ENCODE results near the gene MYO1E.
"Not testable (repeated sequence)": the region's sequence is repeated elsewhere in the genome, so short reads cannot be mapped to it uniquely, and the experiment has no call there.

The MYO1E gene

DNA sequence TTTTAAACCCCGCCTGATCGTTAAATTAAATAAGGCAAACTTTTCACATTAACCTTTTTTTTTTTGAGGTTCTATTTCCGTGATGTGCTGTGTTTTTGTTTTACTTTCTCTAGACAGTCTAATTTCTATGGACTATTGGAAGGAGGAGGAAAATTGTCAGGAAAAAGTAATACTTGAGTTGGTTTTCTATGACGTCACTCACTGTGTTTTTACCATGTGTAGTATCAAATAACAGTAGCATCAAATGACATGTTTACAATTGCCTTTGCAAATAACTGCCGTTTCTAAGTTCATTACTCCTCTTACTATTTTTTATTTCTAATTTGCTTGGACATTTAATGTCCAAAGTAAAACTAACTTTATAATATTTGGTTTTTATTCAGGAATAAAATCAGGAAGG lies 32.3 kb downstream of the MYO1E start:
- no peak for DNase-seq (ENCODE audit: low read depth)
- TF ChIP-seq, protein P1, sequence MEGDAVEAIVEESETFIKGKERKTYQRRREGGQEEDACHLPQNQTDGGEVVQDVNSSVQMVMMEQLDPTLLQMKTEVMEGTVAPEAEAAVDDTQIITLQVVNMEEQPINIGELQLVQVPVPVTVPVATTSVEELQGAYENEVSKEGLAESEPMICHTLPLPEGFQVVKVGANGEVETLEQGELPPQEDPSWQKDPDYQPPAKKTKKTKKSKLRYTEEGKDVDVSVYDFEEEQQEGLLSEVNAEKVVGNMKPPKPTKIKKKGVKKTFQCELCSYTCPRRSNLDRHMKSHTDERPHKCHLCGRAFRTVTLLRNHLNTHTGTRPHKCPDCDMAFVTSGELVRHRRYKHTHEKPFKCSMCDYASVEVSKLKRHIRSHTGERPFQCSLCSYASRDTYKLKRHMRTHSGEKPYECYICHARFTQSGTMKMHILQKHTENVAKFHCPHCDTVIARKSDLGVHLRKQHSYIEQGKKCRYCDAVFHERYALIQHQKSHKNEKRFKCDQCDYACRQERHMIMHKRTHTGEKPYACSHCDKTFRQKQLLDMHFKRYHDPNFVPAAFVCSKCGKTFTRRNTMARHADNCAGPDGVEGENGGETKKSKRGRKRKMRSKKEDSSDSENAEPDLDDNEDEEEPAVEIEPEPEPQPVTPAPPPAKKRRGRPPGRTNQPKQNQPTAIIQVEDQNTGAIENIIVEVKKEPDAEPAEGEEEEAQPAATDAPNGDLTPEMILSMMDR (IDR thresholded peaks at IDR 0.05; ENCODE audit: low read length, missing control alignments): no peak
- no peak overlapping the region for H3K4me3 ChIP-seq (replicated peaks; ENCODE audit: low read depth, low read length)

DNA sequence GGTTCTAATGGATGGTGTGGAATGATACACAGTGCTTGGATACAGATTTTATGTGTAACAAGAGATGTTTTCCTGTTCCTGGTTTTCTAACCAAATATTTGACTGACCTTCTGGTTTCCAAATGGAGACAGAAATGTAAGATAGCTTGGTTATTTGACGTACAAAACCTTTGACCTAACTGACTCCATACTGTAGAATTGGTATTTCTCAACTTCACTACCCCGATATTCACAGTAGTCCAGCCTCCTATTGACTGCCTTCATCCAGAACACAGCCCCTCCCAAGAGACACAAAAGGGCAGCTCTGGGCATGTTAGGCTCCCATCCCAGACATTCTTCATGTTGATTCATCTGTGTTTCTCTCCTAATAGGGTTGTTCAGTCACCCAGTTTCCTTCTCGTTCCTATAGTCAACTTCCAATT lies 33.4 kb downstream of the MYO1E start:
- DNase-seq (ENCODE audit: low read depth): peak; percentile 45
- TF ChIP-seq, protein P1 (IDR thresholded peaks at IDR 0.05; ENCODE audit: low read length, missing control alignments): no peak
- H3K4me3 ChIP-seq (replicated peaks; ENCODE audit: low read depth, low read length): no peak overlapping the region

DNA sequence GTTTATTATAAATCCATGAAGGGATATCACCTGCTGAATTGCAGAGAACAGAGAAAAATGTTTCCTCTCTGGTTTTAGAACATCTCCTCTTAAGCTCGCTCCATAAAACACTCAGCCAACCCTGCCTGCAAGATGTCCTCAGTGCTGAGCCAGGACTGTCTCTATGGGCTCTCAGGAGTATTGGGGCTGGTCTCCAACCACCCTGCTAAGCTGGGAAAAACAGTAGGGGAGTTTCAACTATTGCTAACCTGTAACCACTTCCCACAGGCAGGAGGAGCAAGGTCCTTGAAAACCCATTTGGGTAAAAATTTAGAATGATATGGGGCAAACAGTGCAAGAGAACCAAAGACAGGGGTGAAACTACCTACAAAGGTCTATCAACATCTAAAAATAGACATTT lies 34.3 kb downstream of the MYO1E start:
- no peak overlapping the region for H3K4me3 ChIP-seq (replicated peaks; ENCODE audit: low read depth, low read length)
- TF ChIP-seq, protein P1 (IDR thresholded peaks at IDR 0.05; ENCODE audit: low read length, missing control alignments): no peak
- no peak for DNase-seq (ENCODE audit: low read depth)

DNA sequence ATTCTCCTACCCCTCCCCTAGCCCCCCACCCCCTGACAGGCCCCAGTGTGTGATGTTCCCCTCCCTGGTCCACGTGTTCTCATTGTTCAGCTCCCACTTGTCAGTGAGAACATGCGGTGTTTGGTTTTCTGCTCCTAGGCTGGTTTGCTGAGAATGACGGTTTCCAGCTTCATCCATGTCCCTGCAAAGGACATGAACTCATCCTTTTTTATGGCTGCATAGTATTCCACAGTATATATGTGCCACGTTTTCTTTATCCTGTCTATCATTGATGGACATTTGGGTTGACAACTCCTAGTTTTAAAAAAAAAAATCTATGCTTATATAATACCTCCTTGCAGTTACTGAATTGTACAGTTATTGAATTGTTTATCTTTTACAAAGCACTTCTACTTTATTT lies 35.9 kb downstream of the MYO1E start:
- DNase-seq (ENCODE audit: low read depth); H3K4me3 ChIP-seq (replicated peaks; ENCODE audit: low read depth, low read length): not testable (repeated sequence)

DNA sequence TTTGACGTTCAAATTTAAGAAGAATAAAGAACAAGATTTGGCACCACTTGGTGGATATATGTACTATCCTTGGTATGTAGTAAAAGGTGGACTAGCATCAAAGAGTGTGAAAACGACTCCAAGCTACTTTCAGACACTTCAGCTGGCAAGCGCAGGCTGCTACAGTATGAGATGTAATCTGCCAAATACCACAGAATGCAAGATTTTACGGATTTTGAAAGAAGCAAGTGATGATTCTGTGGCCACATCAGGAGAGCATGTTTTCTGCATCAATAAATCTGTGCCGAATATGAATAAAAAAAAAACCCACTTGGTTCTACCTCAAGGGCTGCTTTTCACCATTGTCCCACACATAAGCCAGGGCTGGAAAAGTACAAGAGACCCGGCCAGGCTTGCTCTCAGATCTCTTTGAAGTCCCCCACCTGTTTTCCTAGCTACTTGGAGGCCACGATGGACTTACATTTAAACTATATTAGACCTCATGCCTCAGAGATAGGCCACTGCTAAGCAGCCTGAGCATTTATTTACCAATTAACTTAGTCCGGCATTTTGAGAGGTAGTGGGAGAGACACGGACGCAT lies 37.4 kb downstream of the MYO1E start:
- TF ChIP-seq, protein P1 (IDR thresholded peaks at IDR 0.05; ENCODE audit: low read length, missing control alignments): no peak
- H3K4me3 ChIP-seq (replicated peaks; ENCODE audit: low read depth, low read length): no peak overlapping the region
- no peak for DNase-seq (ENCODE audit: low read depth)

DNA sequence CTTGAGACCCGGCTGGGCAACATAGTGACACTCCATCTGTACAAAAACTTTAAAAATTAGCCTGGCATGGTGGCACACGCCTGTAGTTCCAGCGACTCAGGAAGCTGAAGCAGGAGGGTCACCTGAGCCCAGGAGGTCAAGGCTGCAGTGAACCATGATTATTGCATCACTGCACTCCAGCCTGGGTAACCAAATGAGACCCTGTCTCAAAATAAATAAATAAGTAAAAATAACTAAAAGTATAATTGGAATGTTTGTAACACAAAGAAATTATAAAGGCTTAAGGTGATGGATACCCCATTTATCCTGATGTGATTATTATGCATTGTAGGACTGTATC lies 38.6 kb downstream of the MYO1E start:
- no peak overlapping the region for H3K4me3 ChIP-seq (replicated peaks; ENCODE audit: low read depth, low read length)
- TF ChIP-seq, protein P1 (IDR thresholded peaks at IDR 0.05; ENCODE audit: low read length, missing control alignments): no peak
- DNase-seq (ENCODE audit: low read depth): no peak

DNA sequence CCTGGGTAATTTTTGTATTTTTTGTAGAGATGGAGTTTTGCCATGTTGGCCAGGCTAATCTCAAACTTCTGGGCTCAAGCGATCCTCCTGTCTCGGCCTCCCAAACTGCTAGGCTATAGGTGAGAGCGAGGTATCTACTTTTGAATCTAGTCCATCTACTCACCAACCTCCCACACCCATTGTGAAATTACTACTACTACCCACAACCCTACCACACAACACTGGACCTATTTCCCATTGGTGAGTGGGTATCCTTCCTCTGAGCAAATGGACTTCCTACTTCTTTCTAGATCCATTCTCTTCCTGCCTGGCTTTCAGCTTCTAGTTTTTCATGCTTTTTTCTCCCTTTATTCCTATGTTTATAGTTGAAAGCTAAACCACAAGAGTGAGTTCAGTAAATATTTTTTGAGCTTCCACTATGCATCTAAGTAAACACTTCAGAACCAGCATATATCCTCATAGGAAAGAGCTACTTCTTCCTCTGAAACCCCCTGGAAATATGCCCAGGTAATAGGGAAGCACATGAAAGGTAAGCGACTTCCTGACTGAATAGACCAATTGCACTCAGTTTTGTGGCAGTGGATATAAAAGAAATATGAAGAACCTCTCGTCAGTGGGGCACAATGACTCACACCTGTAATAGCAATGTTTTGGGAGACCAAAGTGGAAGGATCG lies 39.1 kb downstream of the MYO1E start:
- TF ChIP-seq, protein P1 (IDR thresholded peaks at IDR 0.05; ENCODE audit: low read length, missing control alignments): no peak
- H3K4me3 ChIP-seq (replicated peaks; ENCODE audit: low read depth, low read length): no peak overlapping the region
- DNase-seq (ENCODE audit: low read depth): no peak
